ENCODE data around the gene TRAPPC2.

DNA sequence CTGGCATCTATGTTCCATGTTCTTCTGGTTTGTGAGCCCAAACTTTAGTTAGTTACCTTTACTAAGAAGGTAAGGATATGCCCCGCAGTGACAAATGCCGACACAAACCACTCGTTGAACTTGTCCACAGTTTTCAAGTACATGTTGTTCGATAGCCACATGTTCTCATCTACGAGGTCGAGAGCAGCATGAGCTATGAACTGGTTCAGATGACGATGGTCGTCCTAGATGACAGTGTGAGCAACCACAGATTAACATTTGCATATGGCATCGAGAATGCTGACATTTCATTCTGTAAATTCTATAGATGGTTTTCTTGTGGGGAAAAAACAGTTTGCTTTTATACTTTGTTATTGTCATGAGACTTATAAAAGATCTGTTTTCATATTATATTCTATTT lies 18.0 kb downstream of the TRAPPC2 start:
- TF ChIP-seq POLR2AphosphoS5 (IDR thresholded peaks at IDR 0.05; ENCODE audit: borderline replicate concordance, low read depth, low read length), result no peak
- TF ChIP-seq EZH2 (IDR thresholded peaks at IDR 0.05), result no peak
- no peak for TF ChIP-seq FOXP2 (optimal IDR thresholded peaks at IDR 0.05; ENCODE audit: control extremely low read depth, extremely low read length, insufficient read depth)

Data from SK-N-MC (cell line).